SK-N-SH (cell line): ENCODE data around the gene E4F1.

Experiments
- CTCF ChIP-seq: fragments of 200-600 bp; sonication (generic); IDR thresholded peaks from 2 replicates; pipeline ENCODE4 v1.6.1; 2017; ENCODE audit warnings: antibody characterized with exemption, mild to moderate bottlenecking, moderate library complexity
- PBX3 ChIP-seq: IDR thresholded peaks from 2 replicates; pipeline ENCODE4; 2012
- REST ChIP-seq: IDR thresholded peaks from 2 replicates; pipeline ENCODE4 v1.6.1; 2012; ENCODE audit warnings: mild to moderate bottlenecking, low read depth, low read length, moderate library complexity
- YY1 ChIP-seq: IDR thresholded peaks from 2 replicates; pipeline ENCODE4 v1.4.0; 2012; ENCODE audit warnings: low read depth, mild to moderate bottlenecking

- no peak for TF ChIP-seq CTCF
- TF ChIP-seq PBX3: no peak
- TF ChIP-seq YY1: no peak
- no peak for TF ChIP-seq REST
Observed at GRCh38 chr16:2205967-2206313, 17.5 kb upstream of the E4F1 start.
